BLaER1 treated with 17β-estradiol and CSF1 and Interleukin-3, amounts not matched to agents 10 nM and 100 nM (cell line): ENCODE measurements around the gene LRRC51.
A peak's percentile ranks its signal among the peaks of the same experiment; 100 is the strongest.

Experiments
- H3K27ac ChIP-seq, 11 experiments: shearing (Covaris generic); formaldehyde crosslinking; 2 replicates each; pipeline ENCODE4 v1.8.1; 2022
- H3K27me3 ChIP-seq, 11 experiments: shearing (Covaris generic); formaldehyde crosslinking; 2 replicates each; pipeline ENCODE4 v1.8.1; 2022
- H3K36me3 ChIP-seq, 11 experiments: shearing (Covaris generic); formaldehyde crosslinking; 2 replicates each; pipeline ENCODE4 v1.8.1; 2022
- H3K4me1 ChIP-seq, 10 experiments: shearing (Covaris generic); formaldehyde crosslinking; 2 replicates each; pipeline ENCODE4 v1.8.1; 2022
- H3K4me2 ChIP-seq, 11 experiments: shearing (Covaris generic); formaldehyde crosslinking; 2 replicates each; pipeline ENCODE4 v1.8.1; 2022
- H3K4me3 ChIP-seq, 10 experiments: shearing (Covaris generic); formaldehyde crosslinking; 2 replicates each; pipeline ENCODE4 v1.8.1; 2022
- H3K9ac ChIP-seq, 11 experiments: shearing (Covaris generic); formaldehyde crosslinking; 2 replicates each; pipeline ENCODE4 v1.8.1; 2022
- H3K9me3 ChIP-seq, 11 experiments: shearing (Covaris generic); formaldehyde crosslinking; replicated peaks in 1 of 11; 2 replicates each; pipeline ENCODE4 v1.8.1; 2022
- H4K20me1 ChIP-seq, 11 experiments: shearing (Covaris generic); formaldehyde crosslinking; 2 replicates each; pipeline ENCODE4 v1.8.1; 2022
- Cebpa-rat ChIP-seq, 11 experiments: shearing (Covaris generic); IDR thresholded peaks; 2 replicates each; pipeline ENCODE4 v1.8.1; 2022

LRRC51 gene

DNA sequence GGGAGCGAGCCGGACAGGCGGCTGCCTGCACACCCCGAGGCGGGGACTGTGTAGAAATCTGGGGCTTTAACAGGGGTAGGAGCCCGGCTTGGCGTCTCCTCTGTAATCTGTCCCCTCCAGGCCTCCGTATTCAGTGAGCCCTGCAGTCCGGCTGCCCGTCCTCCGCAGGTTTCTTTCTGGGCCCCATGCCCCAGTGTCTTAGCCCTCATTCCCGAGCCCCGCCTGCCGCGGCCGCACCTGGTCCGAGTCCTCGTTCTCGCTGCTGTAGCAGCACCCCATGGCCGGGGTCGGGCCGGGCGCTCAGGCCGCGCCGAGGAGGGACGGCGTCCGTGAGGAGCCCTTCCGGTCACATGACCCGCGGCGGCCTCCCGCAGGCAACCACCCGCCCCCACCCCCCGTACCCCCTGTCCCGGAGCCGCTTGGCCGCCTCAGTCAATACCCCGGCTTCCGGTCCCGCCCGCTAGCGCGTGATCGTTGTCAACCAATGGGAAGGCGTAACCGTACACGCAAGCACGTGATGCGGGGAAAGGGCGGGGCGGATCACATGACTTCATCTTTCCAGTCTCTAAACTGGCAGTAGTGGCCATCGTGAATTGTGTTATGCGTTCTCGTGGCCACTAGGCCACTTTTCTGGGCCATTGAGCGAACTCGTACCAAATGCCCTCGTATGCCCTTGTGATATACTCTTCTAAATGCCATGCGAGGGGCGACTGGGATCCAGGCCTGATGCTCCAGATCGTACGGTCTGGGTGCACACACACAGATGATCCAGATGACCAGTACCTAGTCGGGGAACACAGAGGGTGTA, 22.5 kb downstream of the LRRC51 start, which contains the start of gene LAMTOR1:
TSS of gene LAMTOR1 (minus strand) at position 352 of the 808 bp plus-strand sequence. CDS start at position 279, 73 bp downstream.
- TF ChIP-seq Cebpa-rat (IDR thresholded peaks at IDR 0.05) = no peak
- H3K9me3 ChIP-seq = peaks cover 0 to 6% (median 0%) of the 10 kb centered on the region in 11 experiments; a peak in 3 of 22 replicates
- peaks cover 0 to 28% (median 17%) of the 10 kb centered on the region in 11 experiments; a peak in 12 of 22 replicates for H4K20me1 ChIP-seq
- H3K9ac ChIP-seq = peak within 1 kb of the TSS; percentile 93 to 99 (median 97)
- peak within 1 kb of the TSS; percentile 80 to 100 (median 96) for H3K4me2 ChIP-seq
- peaks cover 23 to 51% (median 36%) of the 10 kb centered on the region in 10 experiments for H3K4me1 ChIP-seq
- H3K27me3 ChIP-seq = no peaks in the 10 kb centered on the region
- peak within 1 kb of the TSS; percentile 95 to 99 (median 97) for H3K27ac ChIP-seq
- peaks cover 18 to 68% (median 35%) of the 10 kb centered on the region in 11 experiments for H3K36me3 ChIP-seq
- peak within 1 kb of the TSS; percentile 75 to 94 (median 88) for H3K4me3 ChIP-seq

DNA sequence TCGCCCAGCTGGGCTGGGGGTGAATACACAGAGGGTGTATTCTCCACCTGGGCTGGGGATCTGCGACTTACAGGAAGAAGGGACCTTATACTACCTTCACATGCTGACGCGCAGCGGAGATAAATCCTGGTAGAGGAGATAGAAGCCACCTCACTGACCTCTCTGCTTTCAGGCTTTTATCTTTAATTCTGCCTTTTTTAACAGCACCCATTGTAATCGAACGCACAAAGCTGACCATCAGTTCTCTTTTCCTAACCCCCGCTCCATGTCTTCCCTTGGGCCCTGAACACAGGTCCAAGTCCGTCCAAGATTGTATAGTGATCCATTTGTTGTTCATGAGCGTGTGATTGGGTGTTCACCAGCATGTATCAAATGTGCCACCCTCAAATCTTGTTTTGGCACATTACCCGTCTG, 23.1 kb downstream of the LRRC51 start:
- peaks cover 0 to 6% (median 0%) of the 10 kb centered on the region in 11 experiments; a peak in 3 of 22 replicates for H3K9me3 ChIP-seq
- H3K36me3 ChIP-seq = peaks cover 14 to 68% (median 34%) of the 10 kb centered on the region in 11 experiments
- peak overlapping the region; percentile 45 to 92 (median 67) for H3K4me2 ChIP-seq
- H3K4me3 ChIP-seq = peak overlapping the region in 6 of 10 experiments; percentile 24 to 89 (median 66); a peak in 10 of 20 replicates
- H4K20me1 ChIP-seq = peaks cover 0 to 22% (median 16%) of the 10 kb centered on the region in 11 experiments; a peak in 11 of 22 replicates
- H3K27me3 ChIP-seq = no peaks in the 10 kb centered on the region
- H3K9ac ChIP-seq = peak overlapping the region; percentile 52 to 99 (median 72); a peak in 18 of 22 replicates
- TF ChIP-seq Cebpa-rat (IDR thresholded peaks at IDR 0.05) = no peak
- H3K27ac ChIP-seq = peak overlapping the region; percentile 56 to 99 (median 95); a peak in 21 of 22 replicates
- H3K4me1 ChIP-seq = peaks cover 23 to 45% (median 36%) of the 10 kb centered on the region in 10 experiments

DNA sequence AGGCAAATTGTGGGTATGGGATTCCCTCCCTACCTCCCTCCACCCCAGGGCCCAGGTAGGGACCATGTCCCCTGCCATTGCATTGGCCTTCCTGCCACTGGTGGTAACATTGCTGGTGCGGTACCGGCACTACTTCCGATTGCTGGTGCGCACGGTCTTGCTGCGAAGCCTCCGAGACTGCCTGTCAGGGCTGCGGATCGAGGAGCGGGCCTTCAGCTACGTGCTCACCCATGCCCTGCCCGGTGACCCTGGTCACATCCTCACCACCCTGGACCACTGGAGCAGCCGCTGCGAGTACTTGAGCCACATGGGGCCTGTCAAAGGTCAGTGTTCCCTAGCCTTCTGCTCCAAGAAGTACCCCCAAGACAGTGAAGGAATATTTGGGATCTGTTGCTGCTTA, 25.2 kb downstream of the LRRC51 start, which contains the start of gene TOMT:
TSS of gene TOMT (plus strand) at position 37 of the 400 bp plus-strand sequence. CDS start at position 65, 28 bp downstream.
- Histone ChIP-seq H3K36me3 (peaks cover 13 to 68% (median 36%) of the 10 kb centered on the region in 11 experiments; a peak in 21 of 22 replicates), H3K27ac (no peak within 1 kb of the TSS), H3K27me3 (no peaks in the 10 kb centered on the region), H3K4me1 (peaks cover 21 to 31% (median 24%) of the 10 kb centered on the region in 10 experiments), H3K4me2 (no peak within 1 kb of the TSS), H4K20me1 (peaks cover 0 to under 1% (median 0%) of the 10 kb centered on the region in 11 experiments; a peak in 4 of 22 replicates), H3K9me3 (peaks cover 0 to 6% (median 0%) of the 10 kb centered on the region in 11 experiments; a peak in 3 of 22 replicates), H3K4me3 (no peak within 1 kb of the TSS), H3K9ac (peak within 1 kb of the TSS in 4 of 11 experiments; percentile 10 to 23 (median 14); a peak in 2 of 22 replicates)
- no peak for TF ChIP-seq Cebpa-rat (IDR thresholded peaks at IDR 0.05)

DNA sequence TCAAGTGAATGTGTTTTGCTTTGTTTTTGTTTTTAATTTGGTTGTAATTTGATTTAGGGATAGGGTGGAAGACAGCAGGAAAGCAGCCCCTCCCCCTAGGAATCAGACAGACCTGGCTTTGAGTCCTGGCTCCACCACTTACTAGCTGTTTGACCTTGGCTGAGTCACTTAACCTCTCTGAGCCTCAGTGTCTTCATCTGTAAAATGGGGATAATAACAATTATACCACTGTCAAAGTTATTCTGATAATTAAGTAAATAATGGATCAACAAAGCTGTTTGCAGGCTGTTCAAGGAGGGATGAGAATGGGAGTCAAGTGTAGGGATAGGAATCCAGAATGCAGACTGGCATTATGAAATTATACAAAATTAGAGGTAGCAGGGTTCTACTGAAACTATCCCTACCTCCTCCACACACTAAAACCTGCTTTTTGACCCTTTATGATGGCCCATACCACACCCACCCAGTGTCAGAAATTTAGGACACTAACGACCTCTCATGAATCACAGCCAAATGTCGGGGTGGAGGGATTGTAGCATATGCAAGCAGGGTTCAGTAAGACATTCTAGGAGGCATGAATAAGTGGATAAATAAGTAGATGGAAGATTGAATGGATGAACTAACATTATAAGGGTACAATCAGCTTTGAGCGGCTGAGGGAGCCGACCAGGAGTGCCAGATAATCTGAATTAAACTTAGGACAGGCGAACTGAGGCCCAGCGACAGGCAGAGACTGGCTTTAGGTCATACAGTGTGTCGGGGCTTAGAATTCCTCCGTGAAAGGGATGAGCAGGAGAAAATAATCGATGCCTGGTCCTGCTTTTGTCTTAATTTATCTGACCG, 30.9 kb downstream of the LRRC51 start:
- Histone ChIP-seq H3K4me3 (peak overlapping the region; percentile 53 to 77 (median 64)), H3K9ac (peak overlapping the region; percentile 89 to 98 (median 94)), H3K27ac (peak overlapping the region; percentile 93 to 99 (median 97)), H4K20me1 (no peaks in the 10 kb centered on the region), H3K4me1 (peaks cover 17 to 26% (median 18%) of the 10 kb centered on the region in 10 experiments), H3K4me2 (peak overlapping the region; percentile 73 to 95 (median 89)), H3K36me3 (peaks cover 13 to 45% (median 30%) of the 10 kb centered on the region in 11 experiments; a peak in 20 of 22 replicates), H3K27me3 (no peaks in the 10 kb centered on the region), H3K9me3 (no peaks in the 10 kb centered on the region)
- TF ChIP-seq Cebpa-rat (IDR thresholded peaks at IDR 0.05) = no peak

DNA sequence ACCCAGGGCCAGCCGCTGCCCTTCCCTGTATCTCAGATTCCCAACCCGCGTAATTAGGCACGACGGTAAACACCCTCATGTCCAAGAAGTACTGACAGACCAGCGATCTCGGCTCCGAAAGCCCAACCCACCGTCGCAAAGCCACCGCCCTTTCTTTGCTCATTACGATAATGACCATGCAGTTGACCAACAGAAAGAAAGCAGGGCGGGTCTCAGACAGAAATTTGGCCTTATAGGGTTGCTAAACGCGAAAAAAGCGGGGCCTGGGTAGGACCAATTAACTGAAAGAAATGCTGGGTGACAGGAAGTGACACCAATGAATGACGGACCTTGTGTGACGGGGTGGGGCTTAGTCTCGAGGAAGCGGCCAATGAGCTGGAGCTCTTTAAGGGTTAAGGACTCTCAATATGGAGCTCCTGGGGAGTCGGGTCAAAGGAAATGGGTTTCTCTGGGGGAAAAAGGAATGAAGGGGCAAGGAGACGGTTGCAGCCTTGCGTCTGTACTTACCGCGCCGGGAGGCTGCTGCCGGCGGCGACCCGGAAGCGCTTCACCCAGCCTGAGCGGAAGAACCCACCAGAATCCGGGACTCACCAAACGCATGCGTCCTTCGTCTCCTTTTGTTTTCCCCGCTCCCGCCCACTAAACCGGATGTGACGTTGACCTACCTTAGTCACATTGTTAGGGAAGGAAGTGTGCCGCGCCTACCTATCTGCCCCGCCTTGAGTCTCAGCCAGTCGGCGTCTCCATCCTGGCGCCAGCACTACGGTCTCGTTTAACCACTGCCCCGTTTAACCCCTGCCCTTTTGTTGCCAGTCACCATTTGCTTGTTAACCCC, 31.7 kb downstream of the LRRC51 start, which contains the start of gene ANAPC15:
TSS of gene ANAPC15 (minus strand) at position 553 of the 835 bp plus-strand sequence. CDS start 1,419 bp downstream, outside the sequence.
- H3K9me3 ChIP-seq = no peaks in the 10 kb centered on the region
- peak within 1 kb of the TSS; percentile 82 to 95 (median 89) for H3K4me2 ChIP-seq
- H3K27me3 ChIP-seq = no peaks in the 10 kb centered on the region
- no peak for TF ChIP-seq Cebpa-rat (IDR thresholded peaks at IDR 0.05)
- H3K27ac ChIP-seq = peak within 1 kb of the TSS; percentile 93 to 99 (median 97)
- H4K20me1 ChIP-seq = no peaks in the 10 kb centered on the region
- H3K4me3 ChIP-seq = peak within 1 kb of the TSS; percentile 53 to 77 (median 64)
- peaks cover 13 to 38% (median 30%) of the 10 kb centered on the region in 11 experiments; a peak in 20 of 22 replicates for H3K36me3 ChIP-seq
- peaks cover 17 to 26% (median 18%) of the 10 kb centered on the region in 10 experiments for H3K4me1 ChIP-seq
- peak within 1 kb of the TSS; percentile 89 to 98 (median 94) for H3K9ac ChIP-seq

DNA sequence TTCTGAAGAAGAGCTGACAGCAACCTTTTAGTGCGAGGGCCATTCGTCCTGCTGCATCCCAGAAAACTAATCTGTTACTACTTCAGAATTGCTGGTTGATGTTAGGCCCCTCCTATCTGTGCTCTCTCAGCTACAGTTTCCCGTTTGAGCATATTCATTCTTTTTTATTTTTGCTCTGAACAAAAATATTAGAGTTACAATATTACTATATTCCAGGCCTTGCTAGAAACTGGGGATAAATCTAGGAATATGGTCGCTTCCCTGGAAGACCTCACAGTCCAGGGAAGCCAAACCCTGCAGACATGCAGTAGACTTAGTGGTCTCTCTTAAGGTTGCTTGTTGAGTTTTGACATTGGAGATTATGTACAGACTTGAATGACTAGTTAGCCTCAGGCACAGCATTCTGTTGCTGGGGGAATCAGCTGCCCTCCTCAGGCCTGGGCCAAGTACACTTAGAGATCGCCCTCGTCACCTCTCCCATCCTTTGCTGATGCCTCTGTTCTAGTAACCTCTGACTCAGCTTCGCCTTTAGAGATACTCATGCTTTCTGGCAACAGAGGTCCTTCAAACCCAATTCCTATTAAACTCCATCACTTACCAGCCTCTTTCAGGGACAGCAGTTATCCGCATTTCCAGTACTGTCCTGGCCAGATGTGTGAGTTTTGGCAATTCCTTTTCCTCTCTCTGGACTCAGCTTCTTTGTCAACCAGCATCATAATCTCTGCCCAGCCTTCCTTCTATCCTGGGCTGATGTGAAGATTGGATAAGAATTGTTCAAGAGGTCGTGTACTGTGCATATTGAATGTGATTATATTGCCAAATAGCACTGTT, 32.5 kb downstream of the LRRC51 start:
- no peak for TF ChIP-seq Cebpa-rat (IDR thresholded peaks at IDR 0.05)
- Histone ChIP-seq H3K4me3 (peak overlapping the region; percentile 53 to 77 (median 64)), H3K36me3 (peaks cover 11 to 30% (median 22%) of the 10 kb centered on the region in 11 experiments; a peak in 20 of 22 replicates), H3K27me3 (no peaks in the 10 kb centered on the region), H3K9me3 (no peaks in the 10 kb centered on the region), H3K4me1 (peaks cover 17 to 26% (median 18%) of the 10 kb centered on the region in 10 experiments), H3K9ac (peak overlapping the region; percentile 89 to 98 (median 94); a peak in 21 of 22 replicates), H3K27ac (peak overlapping the region; percentile 93 to 99 (median 97)), H4K20me1 (no peaks in the 10 kb centered on the region), H3K4me2 (peak overlapping the region; percentile 59 to 91 (median 80))

DNA sequence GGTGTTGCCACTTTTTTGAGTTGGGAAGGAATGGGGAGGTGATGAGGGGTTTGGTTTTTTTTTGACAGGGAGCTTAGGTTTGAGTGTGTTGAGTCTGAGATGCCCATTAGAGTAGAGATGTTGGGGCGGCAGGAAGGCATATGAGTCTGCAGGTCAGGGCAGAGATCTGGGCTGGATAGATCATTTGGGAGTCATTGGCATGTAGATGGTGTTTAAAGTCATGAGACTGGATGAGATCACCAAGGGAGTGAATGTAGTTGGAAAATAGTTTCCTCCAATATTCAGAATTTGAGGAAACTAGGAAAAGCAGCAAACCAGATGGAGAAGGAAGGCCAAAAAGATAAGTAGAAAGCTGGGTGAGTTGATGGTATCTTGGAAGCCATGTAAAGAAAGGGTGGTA, 33.9 kb downstream of the LRRC51 start:
- H3K4me2 ChIP-seq = no peak overlapping the region
- no peaks in the 10 kb centered on the region for H4K20me1 ChIP-seq
- H3K9ac ChIP-seq = no peak overlapping the region
- H3K27me3 ChIP-seq = no peaks in the 10 kb centered on the region
- H3K27ac ChIP-seq = no peak overlapping the region
- TF ChIP-seq Cebpa-rat (IDR thresholded peaks at IDR 0.05) = no peak
- H3K4me3 ChIP-seq = no peak overlapping the region
- H3K4me1 ChIP-seq = peaks cover 17 to 26% (median 18%) of the 10 kb centered on the region in 10 experiments
- peaks cover under 1 to 16% (median 13%) of the 10 kb centered on the region in 11 experiments; a peak in 20 of 22 replicates for H3K36me3 ChIP-seq
- no peaks in the 10 kb centered on the region for H3K9me3 ChIP-seq
